ENCODE measurements around the gene CAPZB. TPM values are rescaled to one million over a fixed set of nuclear protein-coding genes. Genes with fewer than 3 reads are reported as not detected.

CAPZB gene
- total RNA-seq, 1 donor from 2014 or later = 334 TPM

DNA sequence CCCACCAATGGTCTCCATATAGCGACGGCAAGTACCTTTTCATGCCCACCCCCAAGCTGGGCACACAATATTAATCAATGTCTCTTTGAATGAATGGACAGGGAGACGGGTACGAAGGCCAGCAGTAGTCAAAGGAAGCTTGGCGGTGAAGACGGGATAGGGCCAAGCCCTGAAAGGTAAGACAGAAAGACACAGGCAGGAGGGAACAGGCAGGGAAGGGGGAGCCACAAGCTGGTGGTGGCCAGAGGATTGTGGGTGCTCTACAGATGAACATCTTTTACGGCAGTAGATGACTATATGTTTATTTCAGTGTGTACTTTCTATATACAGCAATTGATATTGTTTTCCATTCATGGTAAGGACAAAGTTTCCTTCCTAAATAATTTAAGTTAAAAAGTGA, 16.3 kb downstream of the CAPZB start:
- peaks cover 48% of the 10 kb centered on the region for H3K36me3 Mint-ChIP-seq (ENCODE audit: low read depth)
- ChIA-PET POLR2A (interaction anchor here (0.5 to 3.8 kb wide), 12 partner anchors 8 to 217 kb away, joined by 3 to 45 read pairs (median 4); partner anchors contain the start of genes CAPZB, EMC1 and MRTO4), CTCF (interaction anchor here (1.0 to 2.5 kb wide), 5 partner anchors 8 to 113 kb away, joined by 4 to 6 read pairs (median 5); partner anchors contain the start of gene CAPZB)
- H3K4me1 Mint-ChIP-seq = peaks cover 96% of the 10 kb centered on the region
- TF ChIP-seq, protein P1, sequence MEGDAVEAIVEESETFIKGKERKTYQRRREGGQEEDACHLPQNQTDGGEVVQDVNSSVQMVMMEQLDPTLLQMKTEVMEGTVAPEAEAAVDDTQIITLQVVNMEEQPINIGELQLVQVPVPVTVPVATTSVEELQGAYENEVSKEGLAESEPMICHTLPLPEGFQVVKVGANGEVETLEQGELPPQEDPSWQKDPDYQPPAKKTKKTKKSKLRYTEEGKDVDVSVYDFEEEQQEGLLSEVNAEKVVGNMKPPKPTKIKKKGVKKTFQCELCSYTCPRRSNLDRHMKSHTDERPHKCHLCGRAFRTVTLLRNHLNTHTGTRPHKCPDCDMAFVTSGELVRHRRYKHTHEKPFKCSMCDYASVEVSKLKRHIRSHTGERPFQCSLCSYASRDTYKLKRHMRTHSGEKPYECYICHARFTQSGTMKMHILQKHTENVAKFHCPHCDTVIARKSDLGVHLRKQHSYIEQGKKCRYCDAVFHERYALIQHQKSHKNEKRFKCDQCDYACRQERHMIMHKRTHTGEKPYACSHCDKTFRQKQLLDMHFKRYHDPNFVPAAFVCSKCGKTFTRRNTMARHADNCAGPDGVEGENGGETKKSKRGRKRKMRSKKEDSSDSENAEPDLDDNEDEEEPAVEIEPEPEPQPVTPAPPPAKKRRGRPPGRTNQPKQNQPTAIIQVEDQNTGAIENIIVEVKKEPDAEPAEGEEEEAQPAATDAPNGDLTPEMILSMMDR (IDR thresholded peaks at IDR 0.05) = no peak
- DNase-seq (no peak), ATAC-seq (ENCODE audit: low read depth) (peak; percentile 12)
- H3K4me3 Mint-ChIP-seq = peak overlapping the region; percentile 76
- intact Hi-C loops (cut with micrococcal nuclease) = loop anchor here (1.0 to 2.0 kb wide), 4 partner anchors 8 to 78 kb away; partner anchors contain the start of gene CAPZB
- H3K27ac Mint-ChIP-seq = peak overlapping the region; percentile 95
- no peaks in the 10 kb centered on the region for H3K27me3 Mint-ChIP-seq
- no peaks in the 10 kb centered on the region for H3K9me3 Mint-ChIP-seq

DNA sequence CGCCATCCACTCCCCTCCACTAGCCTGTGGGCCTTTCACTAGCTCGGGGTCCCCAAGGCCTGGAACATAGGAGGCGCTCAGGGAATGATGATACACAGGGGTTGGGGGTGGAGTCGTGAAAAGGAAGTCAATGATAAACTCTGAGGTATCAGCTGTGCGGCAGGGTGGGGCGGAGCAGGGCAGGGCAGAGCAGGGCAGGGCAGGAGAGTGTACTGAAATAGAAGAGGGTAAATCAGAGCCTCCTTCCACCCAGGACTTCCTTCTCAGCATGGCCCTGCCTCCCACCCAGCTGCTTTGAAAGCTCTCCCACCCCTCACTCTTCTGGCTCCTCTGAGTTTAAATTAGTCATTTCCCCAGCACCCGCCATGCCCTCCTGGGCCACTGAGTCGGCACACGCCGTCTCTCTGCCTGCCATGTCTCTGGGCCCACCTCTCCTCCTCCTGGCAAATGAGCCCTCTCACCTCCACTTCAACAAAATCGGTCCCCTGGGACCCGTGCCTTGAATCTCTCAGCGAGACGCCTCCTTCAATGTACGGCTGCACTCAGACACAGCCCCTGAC, 16.9 kb downstream of the CAPZB start:
- DNase-seq (no peak), ATAC-seq (ENCODE audit: low read depth) (peak; percentile 74)
- Mint-ChIP-seq H3K27ac (peak overlapping the region; percentile 95), H3K9me3 (no peaks in the 10 kb centered on the region), H3K4me1 (peaks cover 98% of the 10 kb centered on the region), H3K36me3 (ENCODE audit: low read depth) (peaks cover 44% of the 10 kb centered on the region), H3K4me3 (peak overlapping the region; percentile 76), H3K27me3 (no peaks in the 10 kb centered on the region)
- ChIA-PET POLR2A (interaction anchor here (0.5 to 3.8 kb wide), 10 partner anchors 11 to 217 kb away, joined by 3 to 45 read pairs (median 5); partner anchors contain the start of genes CAPZB, EMC1 and MRTO4), CTCF (interaction anchor here (1.0 to 2.5 kb wide), 5 partner anchors 9 to 179 kb away, joined by 3 to 6 read pairs (median 4); partner anchors contain the start of gene CAPZB)
- TF ChIP-seq, protein P1 (IDR thresholded peaks at IDR 0.05) = no peak
- intact Hi-C loops (cut with micrococcal nuclease) = loop anchor here (2.0 kb wide), 3 partner anchors 14 to 78 kb away; partner anchors contain the start of gene CAPZB

DNA sequence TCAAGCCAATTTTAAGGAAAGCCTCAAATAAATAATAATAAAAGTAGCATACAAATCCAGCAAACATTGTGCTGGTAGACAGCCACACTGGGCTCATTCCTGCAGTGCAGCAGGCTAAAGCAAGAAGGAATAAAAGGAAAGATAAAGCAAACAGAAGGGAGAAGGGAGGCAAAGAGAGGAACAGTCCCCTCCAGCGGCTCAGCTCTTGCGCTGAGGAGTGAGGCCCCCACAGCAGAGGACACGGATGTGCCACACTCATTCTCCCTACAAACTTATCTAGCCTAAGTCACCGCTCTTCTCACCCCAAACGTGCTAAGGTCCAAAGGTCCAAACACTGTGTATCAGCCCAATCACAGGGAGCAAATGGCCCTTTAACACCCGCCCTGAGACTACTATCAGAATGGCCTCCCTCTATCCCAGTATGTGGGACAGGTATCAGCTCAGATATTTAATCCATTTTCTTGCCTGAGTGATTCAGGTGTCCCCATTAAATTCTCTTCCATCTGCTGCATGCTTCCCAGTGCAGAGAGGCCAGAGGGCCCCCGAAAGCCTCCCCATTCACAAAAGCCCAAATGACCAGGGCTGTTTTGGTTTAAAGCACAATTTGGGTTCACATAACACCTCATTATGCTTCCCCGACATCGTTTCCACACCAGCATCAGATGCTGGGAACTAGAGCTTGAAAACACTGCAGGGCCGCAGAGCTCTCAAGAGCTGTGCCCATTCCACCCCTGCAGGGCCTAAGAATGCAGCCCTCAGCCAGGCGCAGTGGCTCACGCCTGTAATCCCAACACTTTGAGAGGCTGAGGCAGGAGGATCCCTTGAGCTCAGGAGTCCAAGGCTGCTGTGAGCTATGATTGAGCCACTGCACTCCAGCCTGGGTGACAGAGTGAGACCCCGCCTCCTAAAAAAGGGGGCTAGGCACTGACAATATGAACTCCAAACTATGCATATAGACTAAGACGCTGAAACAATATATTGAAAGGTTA, 17.8 kb downstream of the CAPZB start:
- POLR2A ChIA-PET = interaction anchor here (0.6 to 3.8 kb wide), 5 partner anchors 12 to 333 kb away, joined by 5 to 45 read pairs (median 12); partner anchors contain the start of gene CAPZB
- Mint-ChIP-seq H3K36me3 (ENCODE audit: low read depth) (peaks cover 35% of the 10 kb centered on the region), H3K27ac (peak overlapping the region; percentile 95), H3K9me3 (no peaks in the 10 kb centered on the region), H3K27me3 (no peaks in the 10 kb centered on the region), H3K4me3 (peak overlapping the region; percentile 76), H3K4me1 (peaks cover 99% of the 10 kb centered on the region)
- CTCF ChIA-PET = interaction anchor here (1.0 to 2.5 kb wide), 4 partner anchors 18 to 180 kb away, joined by 3 to 5 read pairs (median 4); partner anchors contain the start of gene CAPZB
- TF ChIP-seq, protein P1 (IDR thresholded peaks at IDR 0.05) = no peak
- DNase-seq = no peak
- intact Hi-C loops (cut with micrococcal nuclease) = loop anchor here (2.0 kb wide), 3 partner anchors 13 to 77 kb away; partner anchors contain the start of gene CAPZB
- no peak for ATAC-seq (ENCODE audit: low read depth)

DNA sequence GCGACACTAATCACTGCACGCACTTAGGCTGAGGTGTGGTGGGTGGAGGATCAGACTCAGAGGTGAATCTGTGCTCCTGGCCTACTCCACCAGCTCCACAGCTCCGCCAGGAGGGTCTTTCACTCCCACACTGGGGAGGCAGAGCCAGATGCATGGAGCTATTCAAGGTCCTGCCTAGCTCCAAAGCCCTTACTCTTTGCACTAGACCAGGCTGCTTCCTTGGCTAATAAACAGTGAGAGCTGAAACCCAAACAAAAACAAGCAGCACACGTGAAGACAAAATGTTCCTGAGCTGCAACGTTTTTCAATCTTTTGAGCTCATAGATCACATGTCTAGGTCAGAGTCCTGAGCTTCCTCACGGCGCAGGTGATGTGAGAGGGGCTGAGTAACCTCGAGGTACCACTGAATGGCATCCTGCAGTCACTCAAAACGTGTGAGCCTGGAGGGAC, 19.2 kb downstream of the CAPZB start:
- peak overlapping the region; percentile 41 for H3K27ac Mint-ChIP-seq
- POLR2A ChIA-PET = interaction anchor here (1.1 to 1.5 kb wide), 3 partner anchors 11 to 18 kb away, joined by 3 to 7 read pairs (median 4); no protein-coding TSS in a partner anchor
- no peaks in the 10 kb centered on the region for H3K27me3 Mint-ChIP-seq
- CTCF ChIA-PET = interaction anchor here (1.3 kb wide), 1 partner anchor 75 kb away, joined by 3 read pairs; no protein-coding TSS in a partner anchor
- intact Hi-C loops (cut with micrococcal nuclease) = no loop called here
- H3K9me3 Mint-ChIP-seq = no peaks in the 10 kb centered on the region
- no peak overlapping the region for H3K4me3 Mint-ChIP-seq
- H3K36me3 Mint-ChIP-seq (ENCODE audit: low read depth) = peaks cover 24% of the 10 kb centered on the region
- DNase-seq (no peak), ATAC-seq (ENCODE audit: low read depth) (no peak)
- H3K4me1 Mint-ChIP-seq = peaks cover 98% of the 10 kb centered on the region
- TF ChIP-seq, protein P1 (IDR thresholded peaks at IDR 0.05) = no peak
